ENCODE data around the gene LILRB1. TPM values are rescaled to one million over a fixed set of nuclear protein-coding genes. Genes with fewer than 3 reads are reported as not detected.

LILRB1 gene
- polyA plus RNA-seq, 1 donor from 2014 or later, result not detected

DNA sequence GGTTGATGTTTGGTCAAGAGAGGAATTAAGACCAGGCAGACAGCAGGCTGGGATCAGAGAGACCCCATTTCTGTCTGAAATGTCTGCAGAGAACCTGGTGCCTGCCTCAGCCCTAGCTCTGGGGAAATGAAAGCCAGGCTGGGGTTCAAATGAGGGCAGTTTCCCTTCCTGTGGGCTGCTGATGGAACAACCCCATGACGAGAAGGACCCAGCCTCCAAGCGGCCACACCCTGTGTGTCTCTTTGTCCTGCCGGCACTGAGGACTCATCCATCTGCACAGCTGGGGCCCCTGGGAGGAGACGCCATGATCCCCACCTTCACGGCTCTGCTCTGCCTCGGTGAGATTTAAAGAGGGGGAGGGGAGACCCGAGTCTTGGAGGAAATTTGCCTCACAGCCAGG lies 32.4 kb downstream of the LILRB1 start, which contains the start of gene LILRB4:
TSS of gene LILRB4 (plus strand) at position 256 of the 400 bp plus-strand sequence. CDS start at position 305, 49 bp downstream.
- Histone ChIP-seq H2AFZ (ENCODE audit: low read depth, low read length) (no peak within 1 kb of the TSS), H3K9me2 (ENCODE audit: insufficient read depth, low read length) (no peaks in the 10 kb centered on the region), H3K79me2 (replicated peaks; ENCODE audit: insufficient read depth, low read length) (no peaks in the 10 kb centered on the region), H3K27me3 (ENCODE audit: insufficient read depth, low read depth, low read length) (no peaks in the 10 kb centered on the region), H4K20me1 (ENCODE audit: insufficient read depth) (no peaks in the 10 kb centered on the region), H3K9ac (ENCODE audit: low read length) (no peak within 1 kb of the TSS), H3K9me3 (ENCODE audit: low read length) (no peaks in the 10 kb centered on the region), H3K4me3 (ENCODE audit: low read length) (no peak within 1 kb of the TSS), H3K27ac (ENCODE audit: low read length) (no peak within 1 kb of the TSS), H3K4me2 (ENCODE audit: low read length) (no peak within 1 kb of the TSS), H3K36me3 (ENCODE audit: insufficient read depth, low read length) (no peaks in the 10 kb centered on the region), H3F3A (ENCODE audit: insufficient read depth, low read length, poor library complexity, severe bottlenecking) (no peaks in the 10 kb centered on the region)
- TF ChIP-seq EZH2 (IDR thresholded peaks at IDR 0.05; ENCODE audit: borderline replicate concordance, insufficient read depth, low read length, poor library complexity, severe bottlenecking) (no peak), SMC3 (conservative IDR thresholded peaks at IDR 0.05; ENCODE audit: poor library complexity) (no peak), RAD21 (conservative IDR thresholded peaks at IDR 0.05) (no peak), EP300 (conservative IDR thresholded peaks at IDR 0.05; ENCODE audit: poor library complexity, severe bottlenecking) (no peak), POLR2AphosphoS5 (IDR thresholded peaks at IDR 0.05) (no peak), TAF1 (IDR thresholded peaks at IDR 0.05; ENCODE audit: low read depth) (no peak), MXI1 (conservative IDR thresholded peaks at IDR 0.05; ENCODE audit: poor library complexity, severe bottlenecking) (no peak)
- TF ChIP-seq, protein P1, sequence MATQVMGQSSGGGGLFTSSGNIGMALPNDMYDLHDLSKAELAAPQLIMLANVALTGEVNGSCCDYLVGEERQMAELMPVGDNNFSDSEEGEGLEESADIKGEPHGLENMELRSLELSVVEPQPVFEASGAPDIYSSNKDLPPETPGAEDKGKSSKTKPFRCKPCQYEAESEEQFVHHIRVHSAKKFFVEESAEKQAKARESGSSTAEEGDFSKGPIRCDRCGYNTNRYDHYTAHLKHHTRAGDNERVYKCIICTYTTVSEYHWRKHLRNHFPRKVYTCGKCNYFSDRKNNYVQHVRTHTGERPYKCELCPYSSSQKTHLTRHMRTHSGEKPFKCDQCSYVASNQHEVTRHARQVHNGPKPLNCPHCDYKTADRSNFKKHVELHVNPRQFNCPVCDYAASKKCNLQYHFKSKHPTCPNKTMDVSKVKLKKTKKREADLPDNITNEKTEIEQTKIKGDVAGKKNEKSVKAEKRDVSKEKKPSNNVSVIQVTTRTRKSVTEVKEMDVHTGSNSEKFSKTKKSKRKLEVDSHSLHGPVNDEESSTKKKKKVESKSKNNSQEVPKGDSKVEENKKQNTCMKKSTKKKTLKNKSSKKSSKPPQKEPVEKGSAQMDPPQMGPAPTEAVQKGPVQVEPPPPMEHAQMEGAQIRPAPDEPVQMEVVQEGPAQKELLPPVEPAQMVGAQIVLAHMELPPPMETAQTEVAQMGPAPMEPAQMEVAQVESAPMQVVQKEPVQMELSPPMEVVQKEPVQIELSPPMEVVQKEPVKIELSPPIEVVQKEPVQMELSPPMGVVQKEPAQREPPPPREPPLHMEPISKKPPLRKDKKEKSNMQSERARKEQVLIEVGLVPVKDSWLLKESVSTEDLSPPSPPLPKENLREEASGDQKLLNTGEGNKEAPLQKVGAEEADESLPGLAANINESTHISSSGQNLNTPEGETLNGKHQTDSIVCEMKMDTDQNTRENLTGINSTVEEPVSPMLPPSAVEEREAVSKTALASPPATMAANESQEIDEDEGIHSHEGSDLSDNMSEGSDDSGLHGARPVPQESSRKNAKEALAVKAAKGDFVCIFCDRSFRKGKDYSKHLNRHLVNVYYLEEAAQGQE (IDR thresholded peaks at IDR 0.05; ENCODE audit: borderline replicate concordance), result no peak
- TF ChIP-seq, protein P2, sequence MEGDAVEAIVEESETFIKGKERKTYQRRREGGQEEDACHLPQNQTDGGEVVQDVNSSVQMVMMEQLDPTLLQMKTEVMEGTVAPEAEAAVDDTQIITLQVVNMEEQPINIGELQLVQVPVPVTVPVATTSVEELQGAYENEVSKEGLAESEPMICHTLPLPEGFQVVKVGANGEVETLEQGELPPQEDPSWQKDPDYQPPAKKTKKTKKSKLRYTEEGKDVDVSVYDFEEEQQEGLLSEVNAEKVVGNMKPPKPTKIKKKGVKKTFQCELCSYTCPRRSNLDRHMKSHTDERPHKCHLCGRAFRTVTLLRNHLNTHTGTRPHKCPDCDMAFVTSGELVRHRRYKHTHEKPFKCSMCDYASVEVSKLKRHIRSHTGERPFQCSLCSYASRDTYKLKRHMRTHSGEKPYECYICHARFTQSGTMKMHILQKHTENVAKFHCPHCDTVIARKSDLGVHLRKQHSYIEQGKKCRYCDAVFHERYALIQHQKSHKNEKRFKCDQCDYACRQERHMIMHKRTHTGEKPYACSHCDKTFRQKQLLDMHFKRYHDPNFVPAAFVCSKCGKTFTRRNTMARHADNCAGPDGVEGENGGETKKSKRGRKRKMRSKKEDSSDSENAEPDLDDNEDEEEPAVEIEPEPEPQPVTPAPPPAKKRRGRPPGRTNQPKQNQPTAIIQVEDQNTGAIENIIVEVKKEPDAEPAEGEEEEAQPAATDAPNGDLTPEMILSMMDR (IDR thresholded peaks at IDR 0.05; ENCODE audit: poor library complexity, severe bottlenecking), result no peak

DNA sequence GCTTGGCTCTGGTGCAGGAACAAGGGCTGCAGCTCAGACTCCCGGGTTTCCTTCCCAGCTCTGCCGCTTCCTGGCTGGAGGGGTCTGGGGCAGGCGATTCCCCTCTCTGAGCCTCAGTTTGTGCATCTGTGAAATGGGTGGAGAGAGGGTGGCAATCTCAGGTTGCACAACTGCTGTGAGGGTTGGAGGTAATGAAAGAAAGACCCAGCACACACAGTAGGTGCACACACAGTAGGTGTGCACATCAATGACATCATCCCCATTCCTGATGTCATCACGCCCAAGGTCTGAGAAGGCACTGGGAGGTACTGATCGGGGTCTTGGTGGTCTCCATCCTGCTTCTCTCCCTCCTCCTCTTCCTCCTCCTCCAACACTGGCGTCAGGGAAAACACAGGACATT lies 35.2 kb downstream of the LILRB1 start:
- Histone ChIP-seq H3K27ac (ENCODE audit: low read length) (no peak overlapping the region), H4K20me1 (ENCODE audit: insufficient read depth) (no peaks in the 10 kb centered on the region), H3K9me3 (ENCODE audit: low read length) (no peaks in the 10 kb centered on the region), H3K27me3 (ENCODE audit: insufficient read depth, low read depth, low read length) (no peaks in the 10 kb centered on the region), H3K4me2 (ENCODE audit: low read length) (no peak overlapping the region), H3K9me2 (ENCODE audit: insufficient read depth, low read length) (no peaks in the 10 kb centered on the region), H3K36me3 (ENCODE audit: insufficient read depth, low read length) (no peaks in the 10 kb centered on the region), H2AFZ (ENCODE audit: low read depth, low read length) (no peak overlapping the region), H3K79me2 (replicated peaks; ENCODE audit: insufficient read depth, low read length) (no peaks in the 10 kb centered on the region), H3K9ac (ENCODE audit: low read length) (no peak overlapping the region), H3F3A (ENCODE audit: insufficient read depth, low read length, poor library complexity, severe bottlenecking) (no peaks in the 10 kb centered on the region), H3K4me3 (ENCODE audit: low read length) (no peak overlapping the region)
- TF ChIP-seq EZH2 (IDR thresholded peaks at IDR 0.05; ENCODE audit: borderline replicate concordance, insufficient read depth, low read length, poor library complexity, severe bottlenecking) (no peak), MXI1 (conservative IDR thresholded peaks at IDR 0.05; ENCODE audit: poor library complexity, severe bottlenecking) (no peak)
- TF ChIP-seq, protein P1 (IDR thresholded peaks at IDR 0.05; ENCODE audit: borderline replicate concordance), result no peak
- TF ChIP-seq, protein P2 (IDR thresholded peaks at IDR 0.05; ENCODE audit: poor library complexity, severe bottlenecking), result no peak

Measured in neural cell (in vitro differentiated cells).